ENCODE measurements around the gene AMH. TPM values are rescaled to one million over a fixed set of nuclear protein-coding genes. Genes with fewer than 3 reads are reported as not detected.

AMH gene
- polyA plus RNA-seq, 3 donors, result 0.28 to 4.1 (median 2.8) TPM

GRCh38 chr19:2243274-2244124 lies 5.6 kb upstream of the AMH start:
- peak in 1 of 11 donors; percentile 46 for DNase-seq (ENCODE audit: extremely low read depth in 1 of 11, low read depth in 9 of 11, low spot score in 4 of 11)

DNA sequence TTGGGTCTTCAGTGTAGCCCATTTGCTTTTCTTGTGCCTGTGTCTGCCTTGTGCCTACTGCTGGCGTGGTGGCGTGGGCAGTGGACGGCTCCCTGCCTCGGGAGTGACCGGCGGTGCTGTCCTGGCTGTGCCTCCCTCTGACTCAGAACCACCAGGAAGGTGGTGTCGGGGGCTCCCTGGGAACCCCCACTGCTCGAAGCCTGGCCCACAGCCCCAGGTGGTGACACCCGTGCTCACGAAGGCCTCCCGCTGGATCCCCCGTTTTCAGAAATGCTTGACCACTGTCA lies 5.1 kb upstream of the AMH start:
- no peak for DNase-seq (ENCODE audit: extremely low read depth in 1 of 11, low read depth in 9 of 11, low spot score in 4 of 11)

DNA sequence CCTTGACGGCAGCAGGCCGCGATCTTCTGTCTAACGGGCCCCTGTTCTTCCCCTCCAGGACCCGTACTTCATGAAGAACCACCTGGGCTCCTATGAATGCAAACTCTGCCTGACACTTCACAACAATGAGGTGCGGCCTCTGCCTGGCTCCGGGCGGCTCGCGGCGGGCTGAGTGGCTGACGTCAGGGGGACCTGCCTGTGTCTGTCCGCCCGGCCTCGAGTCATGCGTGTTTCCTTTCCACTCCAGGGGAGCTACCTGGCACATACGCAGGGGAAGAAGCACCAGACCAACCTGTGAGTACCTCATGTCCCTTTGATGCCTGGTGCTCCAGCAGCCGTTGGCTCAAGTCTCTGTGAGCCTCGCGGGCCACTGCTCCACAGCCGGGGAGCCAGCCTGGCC lies 4.6 kb upstream of the AMH start:
- DNase-seq (ENCODE audit: extremely low read depth in 1 of 11, low read depth in 9 of 11, low spot score in 4 of 11), result no peak

GRCh38 chr19:2245273-2245672 lies 3.9 kb upstream of the AMH start:
- DNase-seq (ENCODE audit: extremely low read depth in 1 of 11, low read depth in 9 of 11, low spot score in 4 of 11), result no peak

GRCh38 chr19:2246014-2246620 lies 3.0 kb upstream of the AMH start:
- no peak for DNase-seq (ENCODE audit: extremely low read depth in 1 of 11, low read depth in 9 of 11, low spot score in 4 of 11)

- DNase-seq (ENCODE audit: extremely low read depth in 1 of 11, low read depth in 9 of 11, low spot score in 4 of 11), result no peak
Measured at GRCh38 chr19:2246801-2247361, 2.2 kb upstream of the AMH start.

- no peak for DNase-seq (ENCODE audit: extremely low read depth in 1 of 11, low read depth in 9 of 11, low spot score in 4 of 11)
Measured at GRCh38 chr19:2247433-2248101, 1.6 kb upstream of the AMH start.

- DNase-seq (ENCODE audit: extremely low read depth in 1 of 11, low read depth in 9 of 11, low spot score in 4 of 11), result no peak
Measured at GRCh38 chr19:2248136-2249009, 750 bp upstream of the AMH start.

DNA sequence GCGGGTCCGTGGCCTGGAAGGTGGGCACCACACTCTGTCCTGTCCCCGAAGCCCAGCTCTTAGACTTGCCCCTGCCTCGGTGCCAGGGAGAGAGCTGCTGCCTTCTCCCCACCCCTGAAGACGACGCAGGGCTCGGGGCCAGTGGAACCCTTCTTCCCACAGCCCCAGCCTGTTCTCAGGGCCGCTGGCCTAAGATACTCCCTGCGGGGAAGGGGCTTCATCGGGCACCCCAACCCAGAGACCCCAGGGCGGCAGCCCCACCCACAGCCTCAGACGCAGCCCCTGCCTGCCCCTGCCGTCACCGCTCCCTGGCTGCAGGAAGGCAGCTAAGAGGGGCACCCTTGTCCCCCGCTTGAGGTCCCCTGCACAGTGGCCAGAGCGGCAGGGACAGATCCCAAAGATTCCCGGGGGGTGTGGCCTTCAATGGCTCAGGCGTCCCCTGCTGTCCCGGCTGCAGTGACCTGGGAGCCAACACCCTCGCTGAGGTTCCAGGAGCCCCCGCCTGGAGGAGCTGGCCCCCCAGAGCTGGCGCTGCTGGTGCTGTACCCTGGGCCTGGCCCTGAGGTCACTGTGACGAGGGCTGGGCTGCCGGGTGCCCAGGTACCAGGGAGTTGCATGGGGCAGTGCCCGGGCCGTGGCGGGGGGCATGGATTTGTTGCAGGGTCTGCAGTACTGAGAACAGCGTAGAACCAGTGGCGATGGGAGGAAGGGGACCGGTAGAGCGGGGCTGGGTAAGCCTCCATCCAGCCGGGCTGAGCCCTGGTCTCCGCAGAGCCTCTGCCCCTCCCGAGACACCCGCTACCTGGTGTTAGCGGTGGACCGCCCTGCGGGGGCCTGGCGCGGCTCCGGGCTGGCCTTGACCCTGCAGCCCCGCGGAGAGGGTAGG lies 1.0 kb downstream of the AMH start:
- no peak for DNase-seq (ENCODE audit: extremely low read depth in 1 of 11, low read depth in 9 of 11, low spot score in 4 of 11)

GRCh38 chr19:2250766-2251105 lies 1.6 kb downstream of the AMH start:
- no peak for DNase-seq (ENCODE audit: extremely low read depth in 1 of 11, low read depth in 9 of 11, low spot score in 4 of 11)

DNA sequence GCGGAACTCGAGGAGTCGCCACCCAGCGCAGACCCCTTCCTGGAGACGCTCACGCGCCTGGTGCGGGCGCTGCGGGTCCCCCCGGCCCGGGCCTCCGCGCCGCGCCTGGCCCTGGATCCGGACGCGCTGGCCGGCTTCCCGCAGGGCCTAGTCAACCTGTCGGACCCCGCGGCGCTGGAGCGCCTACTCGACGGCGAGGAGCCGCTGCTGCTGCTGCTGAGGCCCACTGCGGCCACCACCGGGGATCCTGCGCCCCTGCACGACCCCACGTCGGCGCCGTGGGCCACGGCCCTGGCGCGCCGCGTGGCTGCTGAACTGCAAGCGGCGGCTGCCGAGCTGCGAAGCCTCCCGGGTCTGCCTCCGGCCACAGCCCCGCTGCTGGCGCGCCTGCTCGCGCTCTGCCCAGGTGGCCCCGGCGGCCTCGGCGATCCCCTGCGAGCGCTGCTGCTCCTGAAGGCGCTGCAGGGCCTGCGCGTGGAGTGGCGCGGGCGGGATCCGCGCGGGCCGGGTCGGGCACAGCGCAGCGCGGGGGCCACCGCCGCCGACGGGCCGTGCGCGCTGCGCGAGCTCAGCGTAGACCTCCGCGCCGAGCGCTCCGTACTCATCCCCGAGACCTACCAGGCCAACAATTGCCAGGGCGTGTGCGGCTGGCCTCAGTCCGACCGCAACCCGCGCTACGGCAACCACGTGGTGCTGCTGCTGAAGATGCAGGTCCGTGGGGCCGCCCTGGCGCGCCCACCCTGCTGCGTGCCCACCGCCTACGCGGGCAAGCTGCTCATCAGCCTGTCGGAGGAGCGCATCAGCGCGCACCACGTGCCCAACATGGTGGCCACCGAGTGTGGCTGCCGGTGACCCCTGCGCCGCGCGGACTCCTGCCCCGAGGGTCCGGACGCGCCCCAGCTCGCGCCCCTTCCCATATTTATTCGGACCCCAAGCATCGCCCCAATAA lies 2.3 kb downstream of the AMH start:
- no peak for DNase-seq (ENCODE audit: extremely low read depth in 1 of 11, low read depth in 9 of 11, low spot score in 4 of 11)

GRCh38 chr19:2252055-2252796 lies 3.1 kb downstream of the AMH start:
- no peak for DNase-seq (ENCODE audit: extremely low read depth in 1 of 11, low read depth in 9 of 11, low spot score in 4 of 11)

DNA sequence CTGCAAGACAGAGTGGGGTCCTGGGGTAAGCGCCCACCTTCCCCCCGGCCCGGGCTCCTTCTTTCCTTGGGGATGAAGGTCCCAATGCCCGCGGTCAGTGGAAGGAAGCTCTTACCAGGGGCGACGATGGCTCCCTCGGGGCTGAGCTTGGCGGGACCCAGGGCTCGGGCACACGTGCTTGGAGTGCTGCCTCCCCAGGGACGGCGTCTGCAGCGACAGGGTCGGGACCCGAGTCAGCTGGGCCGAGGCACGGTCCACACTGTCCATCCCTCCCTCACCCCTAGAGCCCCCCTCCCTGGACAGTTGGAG lies 3.6 kb downstream of the AMH start:
- DNase-seq (ENCODE audit: extremely low read depth in 1 of 11, low read depth in 9 of 11, low spot score in 4 of 11), result no peak

GRCh38 chr19:2253106-2254063 lies 4.3 kb downstream of the AMH start:
- no peak for DNase-seq (ENCODE audit: extremely low read depth in 1 of 11, low read depth in 9 of 11, low spot score in 4 of 11)

DNA sequence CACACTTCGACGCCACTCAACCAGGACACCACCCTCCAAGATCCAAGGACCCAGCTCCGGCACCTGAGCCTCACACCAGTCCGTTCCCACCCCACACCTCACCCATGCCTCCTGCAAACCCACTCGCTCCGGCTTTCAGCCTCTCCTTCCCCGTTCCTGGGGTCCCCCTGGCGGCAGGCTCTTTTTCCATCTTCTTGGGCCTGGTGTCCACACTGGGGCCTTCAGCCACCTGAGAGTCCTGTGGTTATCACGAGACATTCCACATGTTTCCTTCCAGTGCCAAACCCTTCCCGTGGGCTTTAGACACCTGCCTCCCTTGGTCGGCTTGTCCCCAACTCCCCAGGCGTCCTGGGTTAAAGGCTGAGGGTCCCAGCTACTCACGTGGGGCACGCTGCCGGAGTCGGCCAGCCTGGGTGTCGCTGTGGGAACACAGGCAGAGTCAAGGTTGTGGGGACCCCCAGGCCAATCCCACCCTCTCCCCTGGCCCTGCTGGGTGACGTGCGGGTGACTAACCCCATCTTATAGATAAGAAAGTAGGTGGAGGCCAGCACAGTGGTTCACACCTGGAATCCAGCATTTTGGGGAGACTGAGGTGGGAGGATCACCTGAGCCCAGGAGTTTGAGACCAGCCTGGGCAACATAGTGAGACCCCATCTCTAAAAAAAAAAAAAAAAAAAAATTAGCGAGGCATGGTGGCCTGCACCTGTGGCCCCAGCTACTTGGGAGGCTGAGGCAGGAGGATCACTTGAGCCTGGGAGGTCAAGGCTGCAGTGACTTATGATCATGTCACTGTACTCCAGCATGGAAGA lies 5.1 kb downstream of the AMH start:
- DNase-seq (ENCODE audit: extremely low read depth in 1 of 11, low read depth in 9 of 11, low spot score in 4 of 11), result peak in 1 of 11 donors; percentile 46

Measured in renal cortex interstitium (tissue), 11 donors.